AG04449 (cell line): ENCODE results near the gene TEAD3.
A peak's percentile ranks its signal among the peaks of the same experiment; 100 is the strongest.

Experiments
- CTCF ChIA-PET: fragments of 350-600 bp; formaldehyde crosslinking; extraction: SDS; loops from one replicate; lab custom pipeline; 2021; ENCODE audit warnings: antibody characterized with exemption; lab: Yijun Ruan, JAX
- POLR2A ChIA-PET: fragments of 400-600, 350-600 bp; formaldehyde crosslinking; extraction: SDS; loops from one replicate; lab custom pipeline; 2020; ENCODE audit warnings: antibody characterized with exemption, inconsistent platforms; lab: Yijun Ruan, JAX
- DNase-seq: peaks from one replicate; pipeline ENCODE4 v3.0.0-alpha.2; 2010; ENCODE audit warnings: low read depth, low spot score
- H3K4me3 ChIP-seq: 2 replicates; pipeline ENCODE4 v1.5.1; 2011; ENCODE audit warnings: low read depth, mild to moderate bottlenecking, control low read depth, low read length
- TF ChIP-seq, protein P1 (sequence below): IDR thresholded peaks from one replicate; pipeline ENCODE4 v1.5.1; 2011; ENCODE audit warnings: mild to moderate bottlenecking, moderate library complexity, low read length, control low read depth, inconsistent platforms; ENCODE audit not compliant: insufficient read depth; ENCODE audit errors: missing control alignments

The TEAD3 gene

DNA sequence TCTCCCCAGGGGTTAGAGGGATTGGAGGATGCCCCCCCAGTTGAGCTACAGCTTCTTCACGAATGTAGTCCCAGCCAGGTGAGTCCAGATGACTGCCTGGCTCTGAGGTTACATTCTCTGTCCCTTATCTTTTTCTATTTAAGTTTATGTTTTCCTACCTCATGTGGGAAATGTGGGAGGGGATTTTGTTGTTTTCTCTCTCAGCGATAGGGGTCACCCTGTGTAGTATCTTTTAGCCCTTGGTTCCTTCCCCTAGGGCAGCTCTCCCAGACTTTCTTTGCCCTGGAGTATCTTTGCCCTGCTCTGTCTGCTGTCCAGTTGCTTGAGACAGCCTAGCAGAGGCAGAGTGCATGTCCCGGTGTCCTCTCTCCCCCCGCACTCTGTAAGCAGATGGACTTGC, 39.0 kb downstream of the TEAD3 start:
- ChIA-PET CTCF (interaction anchor here (1.2 to 11.4 kb wide), 4 partner anchors 8 to 116 kb away, joined by 3 to 119 read pairs (median 4); partner anchors contain the start of genes PPARD and RPL10A), POLR2A (interaction anchor here (0.6 to 0.8 kb wide), 2 partner anchors 10 to 34 kb away, joined by 3 read pairs; no protein-coding TSS in a partner anchor)
- TF ChIP-seq, protein P1, sequence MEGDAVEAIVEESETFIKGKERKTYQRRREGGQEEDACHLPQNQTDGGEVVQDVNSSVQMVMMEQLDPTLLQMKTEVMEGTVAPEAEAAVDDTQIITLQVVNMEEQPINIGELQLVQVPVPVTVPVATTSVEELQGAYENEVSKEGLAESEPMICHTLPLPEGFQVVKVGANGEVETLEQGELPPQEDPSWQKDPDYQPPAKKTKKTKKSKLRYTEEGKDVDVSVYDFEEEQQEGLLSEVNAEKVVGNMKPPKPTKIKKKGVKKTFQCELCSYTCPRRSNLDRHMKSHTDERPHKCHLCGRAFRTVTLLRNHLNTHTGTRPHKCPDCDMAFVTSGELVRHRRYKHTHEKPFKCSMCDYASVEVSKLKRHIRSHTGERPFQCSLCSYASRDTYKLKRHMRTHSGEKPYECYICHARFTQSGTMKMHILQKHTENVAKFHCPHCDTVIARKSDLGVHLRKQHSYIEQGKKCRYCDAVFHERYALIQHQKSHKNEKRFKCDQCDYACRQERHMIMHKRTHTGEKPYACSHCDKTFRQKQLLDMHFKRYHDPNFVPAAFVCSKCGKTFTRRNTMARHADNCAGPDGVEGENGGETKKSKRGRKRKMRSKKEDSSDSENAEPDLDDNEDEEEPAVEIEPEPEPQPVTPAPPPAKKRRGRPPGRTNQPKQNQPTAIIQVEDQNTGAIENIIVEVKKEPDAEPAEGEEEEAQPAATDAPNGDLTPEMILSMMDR: no peak
- no peak for DNase-seq
- H3K4me3 ChIP-seq: no peak overlapping the region

DNA sequence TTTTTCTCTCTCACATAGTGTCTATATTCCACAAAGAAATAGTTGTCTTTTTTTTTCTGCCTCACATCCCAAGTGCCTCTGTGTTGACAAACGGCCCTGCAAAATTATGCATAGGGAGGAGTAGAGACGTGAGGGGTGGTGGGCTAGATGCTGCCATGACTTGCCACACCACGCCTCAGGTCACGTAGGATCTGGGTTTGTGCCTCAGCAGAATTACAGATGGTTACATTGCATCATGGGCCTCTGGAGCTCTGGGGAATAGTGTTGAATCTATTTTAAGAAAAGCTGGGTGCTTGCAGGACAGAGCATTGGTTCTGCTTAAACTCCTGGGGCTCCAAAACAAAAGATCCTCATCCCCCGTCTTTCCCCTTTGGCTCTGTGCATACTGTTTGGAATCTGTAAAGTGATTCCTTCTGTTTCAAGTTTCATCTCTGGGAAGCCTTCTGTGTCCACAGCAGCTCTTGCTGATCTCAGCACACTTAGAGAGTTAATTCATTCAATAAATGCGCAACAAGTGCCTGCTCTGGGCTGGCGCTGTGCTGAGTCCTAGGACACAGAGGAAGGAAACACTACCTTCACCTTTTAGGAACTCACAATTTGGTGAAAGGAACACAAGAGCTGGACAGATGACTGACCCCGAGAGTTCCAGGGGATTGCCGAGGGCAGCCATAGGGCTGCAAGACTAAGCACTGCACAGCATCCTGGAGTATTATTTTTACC, 42.3 kb downstream of the TEAD3 start:
- no peak overlapping the region for H3K4me3 ChIP-seq
- DNase-seq: no peak
- ChIA-PET CTCF (interaction anchor here (0.7 to 14.6 kb wide), 11 partner anchors 10 to 283 kb away, joined by 3 to 430 read pairs (median 4); partner anchors contain the start of genes ARMC12, DEF6, PPARD and RPL10A), POLR2A (interaction anchor here (1.0 kb wide), 1 partner anchor 14 kb away, joined by 3 read pairs; the partner anchor contains the start of gene RPL10A)
- TF ChIP-seq, protein P1: no peak

DNA sequence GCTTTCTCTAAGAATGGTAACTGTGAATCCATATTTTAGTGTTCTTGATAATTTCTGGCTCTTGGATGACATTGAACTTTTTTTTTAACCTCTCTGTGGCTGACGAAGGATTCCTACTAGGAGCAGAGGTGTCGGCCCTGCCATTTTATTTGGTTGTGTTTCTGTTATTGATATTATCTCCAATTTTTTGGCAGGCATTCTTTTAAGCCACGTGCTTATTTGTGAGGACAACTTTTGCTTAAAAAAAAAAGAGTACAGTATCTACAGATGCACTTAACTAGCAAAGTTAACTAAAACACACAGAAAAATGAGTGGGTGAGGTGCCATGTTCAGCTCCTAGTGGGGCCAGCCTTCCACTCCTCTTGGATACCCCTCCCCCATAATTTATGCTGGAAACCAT, 43.6 kb downstream of the TEAD3 start:
- CTCF ChIA-PET: interaction anchor here (0.6 to 14.6 kb wide), 11 partner anchors 9 to 284 kb away, joined by 3 to 430 read pairs (median 8); partner anchors contain the start of genes ARMC12, DEF6, PPARD and RPL10A
- peak overlapping the region; percentile 77 for H3K4me3 ChIP-seq
- TF ChIP-seq, protein P1: no peak
- no peak for DNase-seq
- POLR2A ChIA-PET: no interaction called here

DNA sequence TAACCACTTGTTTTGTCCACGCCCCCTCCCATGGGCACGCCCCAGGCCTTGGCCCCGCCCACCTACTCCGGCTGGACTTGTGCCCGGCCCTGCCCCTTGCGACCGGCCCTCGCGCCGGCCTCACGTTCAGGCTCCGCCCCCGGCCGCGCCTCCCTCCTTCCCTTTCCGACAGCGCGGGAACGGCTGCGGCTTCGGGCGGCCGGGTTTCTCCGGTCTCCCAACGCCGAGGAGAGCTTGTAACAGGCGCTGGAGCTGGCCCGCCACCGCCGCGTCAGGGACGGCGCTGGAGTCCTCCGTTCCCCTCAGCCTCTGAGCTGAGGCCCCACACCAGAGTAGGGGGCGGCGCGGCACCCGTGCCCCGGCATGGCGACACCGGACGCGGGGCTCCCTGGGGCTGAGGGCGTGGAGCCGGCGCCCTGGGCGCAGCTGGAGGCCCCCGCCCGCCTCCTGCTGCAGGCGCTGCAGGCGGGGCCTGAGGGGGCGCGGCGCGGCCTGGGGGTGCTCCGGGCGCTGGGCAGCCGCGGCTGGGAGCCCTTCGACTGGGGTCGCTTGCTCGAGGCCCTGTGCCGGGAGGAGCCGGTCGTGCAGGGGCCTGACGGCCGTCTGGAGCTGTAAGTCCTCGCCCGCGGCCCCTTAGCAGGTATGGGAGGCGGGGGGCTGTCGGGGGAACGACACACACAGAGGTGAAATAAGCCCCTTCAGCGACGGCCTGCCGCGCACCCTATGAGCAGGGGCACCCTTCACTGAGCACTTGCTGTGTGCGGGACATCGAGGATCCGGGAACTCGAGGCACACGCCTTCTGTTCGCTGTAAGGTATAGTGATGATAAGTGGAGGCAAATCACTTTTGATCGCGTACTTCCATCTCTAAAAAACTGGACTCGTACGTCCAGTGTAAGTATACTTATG, 44.4 kb downstream of the TEAD3 start, which contains the start of gene FANCE:
Gene FANCE, plus strand, starts transcription at position 156 of the 908 bp plus-strand sequence. Its CDS starts 208 bp downstream, at position 364.
- ChIA-PET CTCF (interaction anchor here (0.9 to 14.6 kb wide), 10 partner anchors 14 to 194 kb away, joined by 3 to 430 read pairs (median 67); partner anchors contain the start of genes DEF6, PPARD and RPL10A), POLR2A (interaction anchor here (0.7 to 0.8 kb wide), 2 partner anchors 19 to 21 kb away, joined by 3 to 4 read pairs; no protein-coding TSS in a partner anchor)
- DNase-seq: no peak
- peak within 1 kb of the TSS; percentile 77 for H3K4me3 ChIP-seq
- TF ChIP-seq, protein P1: no peak

- CTCF ChIA-PET: interaction anchor here (0.8 to 14.6 kb wide), 16 partner anchors 15 to 193 kb away, joined by 3 to 430 read pairs (median 6); partner anchors contain the start of genes DEF6, PPARD and RPL10A
- no peak for DNase-seq
- TF ChIP-seq, protein P1: no peak
- H3K4me3 ChIP-seq: peak overlapping the region; percentile 52
- POLR2A ChIA-PET: interaction anchor here (0.7 kb wide), 1 partner anchor 22 kb away, joined by 4 read pairs; no protein-coding TSS in a partner anchor
Observed at GRCh38 chr6:35451354-35452182, 45.3 kb downstream of the TEAD3 start.
